Measurements from ENCODE around the gene MGST3.

MGST3 gene

GRCh38 chr1:165668184-165668583 lies 37.1 kb downstream of the MGST3 start:
- H3K4me3 ChIP-seq (replicated peaks; ENCODE audit: insufficient read depth, low read length): no peak overlapping the region
- no peak for TF ChIP-seq SPI1 (IDR thresholded peaks at IDR 0.05; ENCODE audit: borderline replicate concordance, low read depth)
- TF ChIP-seq REST (IDR thresholded peaks at IDR 0.05; ENCODE audit: insufficient replicate concordance, low read depth): no peak
- TF ChIP-seq CTCF (IDR thresholded peaks at IDR 0.05; ENCODE audit: insufficient read depth, low read length): no peak
- TF ChIP-seq GABPA (IDR thresholded peaks at IDR 0.05; ENCODE audit: low read depth): no peak
- no peak for TF ChIP-seq POLR2AphosphoS5 (IDR thresholded peaks at IDR 0.05; ENCODE audit: low read depth)
- H3K27ac ChIP-seq (replicated peaks): no peak overlapping the region
- no peaks in the 10 kb centered on the region for H3K27me3 ChIP-seq (ENCODE audit: insufficient read depth, poor library complexity, severe bottlenecking)
- DNase-seq (ENCODE audit: low read depth in 1 of 2, low spot score in 1 of 2): no peak

- Histone ChIP-seq H3K27ac (replicated peaks) (no peak overlapping the region), H3K4me3 (replicated peaks; ENCODE audit: insufficient read depth, low read length) (no peak overlapping the region), H3K27me3 (ENCODE audit: insufficient read depth, poor library complexity, severe bottlenecking) (no peaks in the 10 kb centered on the region)
- peak in 1 of 2 experiments; percentile 41 for DNase-seq (ENCODE audit: low read depth in 1 of 2, low spot score in 1 of 2)
- TF ChIP-seq CTCF (IDR thresholded peaks at IDR 0.05; ENCODE audit: insufficient read depth, low read length) (no peak), GABPA (IDR thresholded peaks at IDR 0.05; ENCODE audit: low read depth) (no peak), SPI1 (IDR thresholded peaks at IDR 0.05; ENCODE audit: borderline replicate concordance, low read depth) (no peak), REST (IDR thresholded peaks at IDR 0.05; ENCODE audit: insufficient replicate concordance, low read depth) (no peak), POLR2AphosphoS5 (IDR thresholded peaks at IDR 0.05; ENCODE audit: low read depth) (no peak)
These were observed 40.5 kb downstream of the MGST3 start for GRCh38 chr1:165671526-165671925.

GRCh38 chr1:165674599-165674998 lies 43.6 kb downstream of the MGST3 start:
- TF ChIP-seq GABPA (IDR thresholded peaks at IDR 0.05; ENCODE audit: low read depth) (no peak), CTCF (IDR thresholded peaks at IDR 0.05; ENCODE audit: insufficient read depth, low read length) (no peak), POLR2AphosphoS5 (IDR thresholded peaks at IDR 0.05; ENCODE audit: low read depth) (no peak), REST (IDR thresholded peaks at IDR 0.05; ENCODE audit: insufficient replicate concordance, low read depth) (no peak), SPI1 (IDR thresholded peaks at IDR 0.05; ENCODE audit: borderline replicate concordance, low read depth) (no peak)
- Histone ChIP-seq H3K27ac (replicated peaks) (no peak overlapping the region), H3K27me3 (ENCODE audit: insufficient read depth, poor library complexity, severe bottlenecking) (no peaks in the 10 kb centered on the region), H3K4me3 (replicated peaks; ENCODE audit: insufficient read depth, low read length) (no peak overlapping the region)
- no peak for DNase-seq (ENCODE audit: low read depth in 1 of 2, low spot score in 1 of 2)

All from HL-60 (cell line).